GM18526 (cell line): ENCODE measurements around the gene GABRG2.

Source experiments
- POLR2A ChIP-seq: IDR thresholded peaks from 3 replicates; pipeline ENCODE4 v1.6.1; 2011; ENCODE audit not compliant: insufficient read length; ENCODE audit errors: extremely low read depth

GABRG2 gene

DNA sequence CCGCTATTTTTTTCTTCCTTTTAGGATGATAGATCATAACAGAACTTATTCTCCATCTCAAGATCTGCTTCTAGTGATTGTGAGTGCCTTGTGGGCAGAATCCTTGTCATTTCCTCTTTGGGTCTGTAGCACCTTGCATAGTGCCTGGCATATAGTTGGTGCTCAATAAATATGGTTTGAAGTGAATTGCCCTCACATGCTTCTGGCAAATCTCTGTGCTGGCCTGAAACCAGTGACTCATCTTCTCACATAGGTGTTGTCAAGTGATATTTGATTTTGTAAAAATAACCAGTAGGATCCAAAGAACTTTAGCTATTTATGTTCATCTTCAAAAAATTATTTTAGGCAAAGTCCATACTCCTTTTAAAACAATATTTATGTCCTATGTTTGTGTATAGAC is 86.7 kb downstream of the GABRG2 start:
- TF ChIP-seq POLR2A: no peak

DNA sequence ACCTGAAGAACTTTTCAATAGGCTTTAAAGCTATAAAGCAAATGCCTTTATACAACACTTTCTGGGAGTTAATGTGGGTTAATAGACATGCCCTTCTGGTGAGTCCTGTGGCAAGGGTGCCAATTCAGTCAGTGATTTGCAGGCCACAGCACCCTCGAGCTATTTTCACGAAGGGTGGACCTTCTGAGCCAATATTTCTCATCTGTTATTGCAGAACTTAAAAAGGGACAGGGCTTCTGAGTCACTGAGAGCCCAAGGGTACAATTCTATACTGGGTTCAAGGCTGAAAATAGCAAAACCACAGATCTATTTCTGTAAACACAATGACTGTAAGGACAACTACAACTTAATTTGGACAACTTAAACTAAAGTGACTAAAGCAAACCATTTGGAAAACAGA is 92.8 kb downstream of the GABRG2 start:
- TF ChIP-seq POLR2A: no peak

DNA sequence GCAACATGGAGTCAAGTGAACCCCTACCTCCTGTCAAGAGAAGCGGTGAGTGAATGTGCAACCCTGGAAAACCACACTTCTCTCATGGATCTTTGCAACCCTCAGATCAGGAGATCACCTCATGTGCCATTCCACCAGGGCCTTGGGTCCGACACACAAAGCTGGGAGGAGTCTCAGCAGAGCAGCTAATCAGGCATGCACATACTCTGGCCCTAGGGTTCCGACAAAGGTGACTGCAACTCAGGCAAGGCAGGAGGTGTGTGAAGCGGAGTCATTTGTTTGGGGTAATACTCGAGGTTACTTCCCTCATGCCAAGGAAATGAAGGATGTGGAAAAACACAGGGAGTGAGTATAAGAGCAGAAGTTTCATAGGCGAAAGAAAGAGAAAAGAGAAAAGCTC is 96.1 kb downstream of the GABRG2 start:
- no peak for TF ChIP-seq POLR2A

DNA sequence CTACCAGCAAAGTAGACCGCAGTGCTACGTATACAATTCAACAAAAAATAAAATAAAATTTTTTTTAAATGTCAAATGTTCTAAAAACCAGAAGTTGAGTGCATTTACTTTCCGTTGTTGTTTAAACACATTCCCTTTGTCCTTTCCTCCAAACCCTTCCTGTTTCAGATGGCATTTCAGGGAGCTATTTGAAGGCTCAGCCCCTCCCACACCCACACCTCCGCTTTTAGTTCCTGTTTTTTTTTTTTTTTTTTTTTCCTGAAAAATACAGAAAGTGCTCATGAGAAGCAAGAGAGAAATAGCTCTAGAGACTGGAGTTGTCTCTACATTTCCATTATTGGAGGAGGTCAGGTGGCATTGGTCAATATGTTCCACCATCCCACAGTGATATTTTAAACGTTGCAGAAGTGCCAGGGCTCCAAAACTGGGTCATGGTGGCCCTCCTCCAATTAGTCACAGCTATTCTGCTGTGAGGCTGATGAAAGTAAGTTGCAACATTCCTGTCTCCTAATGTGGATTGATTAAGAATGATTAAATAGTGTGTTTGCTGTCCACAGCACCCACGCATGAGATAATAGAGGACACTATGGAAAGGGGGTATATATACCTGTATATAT is 106.9 kb downstream of the GABRG2 start:
- no peak for TF ChIP-seq POLR2A

DNA sequence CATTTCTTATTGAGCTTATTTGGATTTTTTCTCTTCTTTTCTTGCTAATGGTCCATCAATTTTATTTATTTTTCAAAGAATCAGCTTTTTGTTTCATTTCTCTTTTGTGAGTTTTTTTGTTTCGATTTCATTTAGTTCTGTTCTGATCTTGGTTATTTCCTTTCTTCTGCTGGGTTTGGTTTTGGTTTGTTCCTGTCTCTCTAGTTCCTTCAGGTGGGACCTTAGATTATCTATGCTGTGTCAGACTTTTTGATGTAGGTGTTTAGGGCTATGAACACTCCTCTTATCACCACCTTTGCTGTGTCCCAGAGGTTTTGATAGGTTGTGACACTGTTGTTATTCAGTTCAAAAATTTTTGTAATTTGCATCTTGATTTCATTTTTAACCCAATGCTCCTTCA is 119.8 kb downstream of the GABRG2 start:
- no peak for TF ChIP-seq POLR2A

DNA sequence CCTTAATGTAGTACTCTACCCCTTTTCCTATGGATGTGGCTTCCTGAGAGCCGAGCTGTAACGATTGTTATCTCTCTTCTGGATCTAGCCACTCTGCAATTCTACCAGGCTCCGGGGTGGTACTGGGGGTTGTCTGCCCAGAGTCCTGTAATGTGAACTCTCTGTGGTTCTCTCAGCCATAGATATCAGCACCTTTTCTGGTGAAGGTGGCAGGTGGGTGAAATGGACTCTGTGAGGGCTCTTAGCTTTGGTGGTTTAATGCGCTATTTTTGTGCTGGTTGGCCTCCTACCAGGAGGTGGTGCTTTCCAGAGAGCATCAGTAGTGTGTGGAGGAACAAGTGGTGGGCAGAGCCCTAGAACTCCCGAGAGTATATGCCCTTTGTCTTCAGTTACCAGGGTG is 122.1 kb downstream of the GABRG2 start:
- TF ChIP-seq POLR2A: no peak

DNA sequence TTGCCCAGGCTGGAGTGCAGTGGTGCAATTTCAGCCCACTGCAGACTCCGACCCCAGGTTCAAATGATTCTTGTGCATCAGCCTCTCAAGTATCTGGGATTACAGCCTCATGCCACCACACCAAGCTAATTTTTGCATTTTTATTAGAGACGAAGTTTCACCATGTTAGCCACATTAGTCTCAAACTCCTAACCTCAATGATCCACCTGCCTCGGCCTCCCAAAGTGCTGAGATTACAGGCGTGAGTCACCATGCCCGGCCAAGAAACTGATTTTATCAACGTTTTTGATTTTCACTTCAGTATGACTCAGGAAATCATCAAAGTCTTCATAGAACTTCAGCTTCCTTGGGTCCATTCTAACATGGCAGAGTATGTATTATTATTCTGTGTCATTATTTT is 125.4 kb downstream of the GABRG2 start:
- TF ChIP-seq POLR2A: no peak

DNA sequence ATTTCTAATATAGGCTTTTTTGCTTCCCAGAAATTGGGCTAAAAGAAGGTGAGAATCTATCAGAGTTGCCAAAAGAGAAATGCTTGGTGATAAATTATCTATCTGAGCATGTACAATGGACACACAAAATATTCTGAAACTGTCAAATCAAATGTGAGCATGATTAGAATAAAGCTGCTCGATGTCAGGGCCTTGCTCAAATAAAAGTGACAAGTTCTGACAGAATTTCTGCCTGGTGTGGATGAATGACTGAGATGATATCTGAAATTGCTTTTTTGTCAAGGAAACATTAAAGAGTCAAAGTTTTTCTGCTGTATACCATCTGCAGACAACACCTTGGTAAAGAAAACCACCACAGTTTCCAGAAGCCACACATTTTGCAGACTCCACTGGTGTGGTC is 128.8 kb downstream of the GABRG2 start:
- TF ChIP-seq POLR2A: no peak

DNA sequence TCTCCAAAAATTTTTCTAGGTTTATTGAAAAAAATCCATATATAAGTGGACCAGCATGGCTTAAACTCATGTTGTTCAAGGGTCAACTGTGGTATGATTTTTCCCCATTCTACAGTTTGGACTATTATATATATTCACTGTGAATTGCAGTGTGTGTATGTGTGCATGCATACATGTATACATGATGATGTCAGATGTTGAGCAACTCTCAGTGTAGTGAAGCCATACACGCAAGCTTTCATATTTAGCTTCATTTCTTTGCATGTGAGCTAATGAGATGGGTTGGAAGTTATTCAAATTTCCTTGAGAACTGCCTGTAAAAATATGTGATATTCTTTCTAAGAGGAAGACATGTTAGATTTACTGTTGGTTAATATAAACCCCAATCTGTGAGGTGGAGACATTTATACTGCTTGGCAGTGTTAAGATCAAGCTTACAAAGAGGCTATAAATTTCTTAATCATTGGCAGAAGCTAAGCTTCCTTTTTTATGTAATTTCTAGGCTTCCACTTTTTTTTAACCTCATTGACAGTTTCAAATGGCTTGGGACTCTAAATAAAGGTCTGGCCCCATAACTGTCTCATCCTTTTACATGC is 134.8 kb downstream of the GABRG2 start:
- no peak for TF ChIP-seq POLR2A
